Measurements from ENCODE around the gene PMIS2.

PMIS2 gene

GRCh38 chr19:35621708-35622107 lies 35.7 kb downstream of the PMIS2 start:
- no peaks in the 10 kb centered on the region for H3K79me2 ChIP-seq (ENCODE audit: insufficient read depth, low read length)
- no peak overlapping the region for H2AFZ ChIP-seq (ENCODE audit: low read length)
- TF ChIP-seq EZH2 (IDR thresholded peaks at IDR 0.05; ENCODE audit: borderline replicate concordance, low read length) = no peak
- TF ChIP-seq CTCF (IDR thresholded peaks at IDR 0.05; ENCODE audit: low read length) = no peak
- no peak overlapping the region for H3K4me3 ChIP-seq (ENCODE audit: low read depth, low read length, poor library complexity, severe bottlenecking)
- H3K9me3 ChIP-seq (ENCODE audit: low read length) = no peaks in the 10 kb centered on the region
- no peaks in the 10 kb centered on the region for H3K4me1 ChIP-seq (ENCODE audit: insufficient read depth, low read length, severe bottlenecking)
- H3K4me2 ChIP-seq (ENCODE audit: low read length) = no peak overlapping the region
- H3K9me2 ChIP-seq (ENCODE audit: low read depth, low read length) = no peaks in the 10 kb centered on the region
- no peaks in the 10 kb centered on the region for H3K27me3 ChIP-seq (ENCODE audit: insufficient read depth, low read length)
- no peak overlapping the region for H3K27ac ChIP-seq (ENCODE audit: low read depth, low read length, poor library complexity, severe bottlenecking)
- H3F3A ChIP-seq (ENCODE audit: insufficient read depth, low read length) = no peaks in the 10 kb centered on the region
- no peak overlapping the region for H3K9ac ChIP-seq (ENCODE audit: low read length)
- no peaks in the 10 kb centered on the region for H4K20me1 ChIP-seq (ENCODE audit: insufficient read depth, low read length)
- H3K36me3 ChIP-seq (ENCODE audit: insufficient read depth, low read length) = peaks cover 33% of the 10 kb centered on the region

- Histone ChIP-seq H3K27ac (ENCODE audit: low read depth, low read length, poor library complexity, severe bottlenecking) (no peak overlapping the region), H3K4me3 (ENCODE audit: low read depth, low read length, poor library complexity, severe bottlenecking) (no peak overlapping the region), H3K27me3 (ENCODE audit: insufficient read depth, low read length) (no peaks in the 10 kb centered on the region), H4K20me1 (ENCODE audit: insufficient read depth, low read length) (no peaks in the 10 kb centered on the region), H3K9me2 (ENCODE audit: low read depth, low read length) (no peaks in the 10 kb centered on the region), H3F3A (ENCODE audit: insufficient read depth, low read length) (no peaks in the 10 kb centered on the region), H3K4me2 (ENCODE audit: low read length) (no peak overlapping the region), H3K79me2 (ENCODE audit: insufficient read depth, low read length) (no peaks in the 10 kb centered on the region), H2AFZ (ENCODE audit: low read length) (no peak overlapping the region), H3K4me1 (ENCODE audit: insufficient read depth, low read length, severe bottlenecking) (peaks cover under 1% of the 10 kb centered on the region), H3K9me3 (ENCODE audit: low read length) (no peaks in the 10 kb centered on the region), H3K9ac (ENCODE audit: low read length) (no peak overlapping the region), H3K36me3 (ENCODE audit: insufficient read depth, low read length) (peaks cover 23% of the 10 kb centered on the region)
- no peak for TF ChIP-seq CTCF (IDR thresholded peaks at IDR 0.05; ENCODE audit: low read length)
- no peak for TF ChIP-seq EZH2 (IDR thresholded peaks at IDR 0.05; ENCODE audit: borderline replicate concordance, low read length)
These were observed 36.8 kb downstream of the PMIS2 start for GRCh38 chr19:35622750-35623149.

GRCh38 chr19:35623327-35624010 lies 37.5 kb downstream of the PMIS2 start:
- Histone ChIP-seq H3K27ac (ENCODE audit: low read depth, low read length, poor library complexity, severe bottlenecking) (no peak overlapping the region), H3K79me2 (ENCODE audit: insufficient read depth, low read length) (no peaks in the 10 kb centered on the region), H3K27me3 (ENCODE audit: insufficient read depth, low read length) (no peaks in the 10 kb centered on the region), H3F3A (ENCODE audit: insufficient read depth, low read length) (no peaks in the 10 kb centered on the region), H3K4me1 (ENCODE audit: insufficient read depth, low read length, severe bottlenecking) (peaks cover 8% of the 10 kb centered on the region), H4K20me1 (ENCODE audit: insufficient read depth, low read length) (no peaks in the 10 kb centered on the region), H3K9me2 (ENCODE audit: low read depth, low read length) (no peaks in the 10 kb centered on the region), H3K9ac (ENCODE audit: low read length) (no peak overlapping the region), H3K4me3 (ENCODE audit: low read depth, low read length, poor library complexity, severe bottlenecking) (no peak overlapping the region), H3K9me3 (ENCODE audit: low read length) (no peaks in the 10 kb centered on the region), H3K4me2 (ENCODE audit: low read length) (no peak overlapping the region), H2AFZ (ENCODE audit: low read length) (no peak overlapping the region), H3K36me3 (ENCODE audit: insufficient read depth, low read length) (peaks cover 16% of the 10 kb centered on the region)
- no peak for TF ChIP-seq CTCF (IDR thresholded peaks at IDR 0.05; ENCODE audit: low read length)
- TF ChIP-seq EZH2 (IDR thresholded peaks at IDR 0.05; ENCODE audit: borderline replicate concordance, low read length) = no peak

Data from OCI-LY1 (cell line).